Fibroblast of skin of right quadriceps (primary cell): ENCODE results near the gene C10orf88.
A peak's percentile ranks its signal among the peaks of the same experiment; 100 is the strongest.

ENCODE experiments used
- DNase-seq: peaks from one replicate; pipeline ENCODE4 v3.0.0-alpha.2; 2013

Gene C10orf88

GRCh38 chr10:122953902-122954730 lies at the start of gene C10orf88:
C10orf88 (minus strand) TSS chr10:122954227; CDS start chr10:122954178, 49 bp downstream.
- peak; percentile 98 for DNase-seq

DNA sequence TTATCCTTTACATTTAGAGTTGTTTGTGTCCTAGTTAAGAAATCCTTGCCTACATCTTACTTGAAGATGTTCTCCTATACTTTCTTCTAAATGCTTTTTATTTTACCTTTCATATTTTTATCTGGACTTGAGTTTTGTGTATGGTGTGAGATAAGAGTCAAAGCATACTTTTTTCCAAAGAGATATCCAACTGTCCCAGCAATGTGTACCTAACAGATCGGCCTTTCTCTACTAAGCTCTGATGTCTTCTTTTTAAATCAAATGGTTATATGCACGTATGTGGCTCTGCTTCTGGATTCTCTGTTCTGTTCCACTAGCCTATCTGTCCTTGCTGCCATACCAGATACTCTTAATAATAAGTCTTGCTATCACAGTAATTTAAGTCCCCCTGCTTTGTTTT lies 47.3 kb upstream of the C10orf88 start:
- no peak for DNase-seq

DNA sequence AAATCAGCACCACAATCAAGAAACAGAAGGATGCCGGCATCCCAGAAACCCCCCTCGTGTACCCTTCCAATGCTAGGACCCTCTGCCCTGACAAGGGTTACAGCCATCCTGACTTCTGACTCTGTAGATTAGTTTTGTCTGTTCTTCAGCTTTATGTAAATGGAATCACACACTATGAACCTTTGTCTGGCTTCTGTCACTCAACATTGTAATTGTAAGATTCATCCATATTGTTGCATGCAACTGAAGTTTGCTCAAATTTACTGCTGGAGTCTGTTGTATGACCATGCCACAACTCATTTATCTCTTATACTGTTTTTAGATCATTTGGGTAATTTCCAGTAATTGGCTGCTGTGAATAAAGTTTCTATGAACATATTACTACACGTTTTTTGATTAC lies 46.1 kb upstream of the C10orf88 start:
- no peak for DNase-seq

- no peak for DNase-seq
These were observed 45.3 kb upstream of the C10orf88 start for GRCh38 chr10:122999347-122999746.

DNA sequence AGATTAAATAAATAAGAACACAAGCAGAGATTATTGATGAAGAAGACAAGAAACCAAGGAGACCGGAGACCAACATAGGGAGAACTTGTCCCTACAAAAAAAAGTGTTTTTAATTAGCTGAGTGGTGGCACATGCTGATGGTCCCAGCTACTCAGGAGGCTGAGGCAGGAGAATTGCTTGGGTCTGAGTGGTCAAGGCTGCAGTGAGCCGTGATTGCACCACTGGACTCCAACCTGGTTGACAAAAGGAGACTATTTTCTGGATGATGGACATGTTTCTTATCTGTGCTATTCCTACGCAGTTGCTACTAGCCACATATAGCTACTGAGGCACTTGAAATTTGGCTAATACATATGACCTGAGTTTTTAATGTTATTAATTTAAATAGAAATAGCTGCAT lies 44.9 kb upstream of the C10orf88 start:
- DNase-seq: no peak

GRCh38 chr10:122998360-122998917 lies 44.4 kb upstream of the C10orf88 start:
- DNase-seq: no peak

DNA sequence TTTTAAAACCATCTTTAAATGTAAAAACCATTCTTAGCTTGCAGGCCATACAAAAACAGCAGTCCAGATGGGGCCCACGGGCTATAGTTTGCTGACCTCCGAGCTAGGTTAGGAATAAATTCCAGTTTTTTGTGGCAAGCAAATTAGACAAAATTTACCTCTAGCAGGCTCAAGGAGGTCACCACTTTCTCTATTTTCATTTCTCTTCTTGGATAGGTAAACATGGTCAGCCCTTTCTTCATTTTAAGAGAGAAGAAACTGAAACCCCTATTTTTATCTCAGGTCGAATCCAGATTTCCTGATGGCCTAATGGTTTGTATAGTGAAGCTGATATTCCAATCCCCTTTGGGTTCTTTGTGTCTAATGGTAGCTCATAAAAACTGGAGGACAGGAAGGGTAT lies 43.8 kb upstream of the C10orf88 start:
- no peak for DNase-seq

- DNase-seq: no peak
These were observed 41.9 kb upstream of the C10orf88 start for GRCh38 chr10:122995936-122996335.

DNA sequence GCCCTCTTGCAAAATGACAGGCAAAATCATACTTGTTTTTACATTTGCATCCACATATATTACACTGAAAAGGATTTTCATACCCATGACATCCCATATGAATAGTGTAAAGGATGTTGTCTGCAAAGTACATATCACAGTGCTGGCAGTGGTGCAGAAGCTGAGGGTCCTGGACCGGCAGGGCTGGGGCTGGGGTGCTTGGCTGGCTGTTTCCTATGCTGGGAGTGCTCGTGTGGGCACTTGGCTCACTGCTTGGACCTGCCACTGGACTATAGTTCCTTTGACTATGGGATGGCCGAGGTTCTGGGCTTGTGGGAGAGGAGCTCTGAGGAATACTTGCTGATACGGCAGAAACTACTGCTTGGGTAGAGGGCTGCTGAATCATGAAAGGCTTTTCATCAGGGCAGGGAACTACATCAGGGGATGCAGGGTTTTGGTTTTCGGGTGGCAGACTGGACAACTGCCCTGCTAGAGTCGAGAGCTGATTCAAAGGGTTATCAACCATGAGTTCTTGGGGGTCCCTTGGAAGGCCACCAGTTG lies 39.8 kb upstream of the C10orf88 start:
- DNase-seq: no peak

- no peak for DNase-seq
These were observed 38.1 kb upstream of the C10orf88 start for GRCh38 chr10:122992031-122992585.

- DNase-seq: no peak
These were observed 36.3 kb upstream of the C10orf88 start for GRCh38 chr10:122990278-122990677.

- peak; percentile 31 for DNase-seq
These were observed 34.5 kb upstream of the C10orf88 start for GRCh38 chr10:122988501-122988900.

DNA sequence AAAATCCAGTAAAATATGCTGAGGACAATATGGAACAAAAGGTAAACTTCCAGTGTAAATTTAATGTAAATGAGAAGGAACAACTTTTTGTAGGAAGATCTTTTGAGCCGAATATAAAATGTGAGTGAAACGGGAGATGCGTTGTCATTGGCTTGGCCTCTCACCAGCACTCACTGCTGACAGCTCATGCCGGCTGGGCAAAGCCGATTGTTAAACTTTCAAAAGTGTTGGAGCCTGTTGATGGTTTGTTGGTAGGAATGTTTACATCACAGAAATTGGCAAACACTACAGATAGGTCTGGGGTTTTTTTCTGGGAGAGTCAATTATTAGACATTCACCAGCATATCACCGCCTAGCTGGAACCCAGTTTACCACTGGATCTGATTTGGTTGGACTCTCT lies 32.3 kb upstream of the C10orf88 start:
- no peak for DNase-seq

GRCh38 chr10:122984708-122985107 lies 30.7 kb upstream of the C10orf88 start:
- DNase-seq: no peak

DNA sequence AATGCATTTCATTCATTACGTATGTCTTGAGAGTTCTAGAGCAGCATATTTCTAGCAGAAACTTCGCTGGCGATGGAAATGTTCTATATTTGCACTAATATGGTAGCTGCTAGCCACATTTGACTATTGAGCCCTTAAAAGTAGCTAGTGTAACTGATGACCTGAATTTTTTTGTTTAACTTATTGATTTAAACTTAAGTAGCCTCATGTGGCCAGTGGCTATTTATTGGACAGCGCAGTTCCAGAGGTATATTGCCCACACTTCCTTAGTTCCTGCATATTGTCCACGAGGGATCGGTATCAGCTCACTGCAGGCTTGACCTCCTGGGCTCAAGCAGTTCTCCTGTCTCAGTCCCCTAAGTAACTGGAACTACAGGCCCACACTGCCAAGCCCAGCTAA lies 29.9 kb upstream of the C10orf88 start:
- DNase-seq: no peak

- DNase-seq: peak; percentile 38
These were observed 27.0 kb upstream of the C10orf88 start for GRCh38 chr10:122981066-122981464.

DNA sequence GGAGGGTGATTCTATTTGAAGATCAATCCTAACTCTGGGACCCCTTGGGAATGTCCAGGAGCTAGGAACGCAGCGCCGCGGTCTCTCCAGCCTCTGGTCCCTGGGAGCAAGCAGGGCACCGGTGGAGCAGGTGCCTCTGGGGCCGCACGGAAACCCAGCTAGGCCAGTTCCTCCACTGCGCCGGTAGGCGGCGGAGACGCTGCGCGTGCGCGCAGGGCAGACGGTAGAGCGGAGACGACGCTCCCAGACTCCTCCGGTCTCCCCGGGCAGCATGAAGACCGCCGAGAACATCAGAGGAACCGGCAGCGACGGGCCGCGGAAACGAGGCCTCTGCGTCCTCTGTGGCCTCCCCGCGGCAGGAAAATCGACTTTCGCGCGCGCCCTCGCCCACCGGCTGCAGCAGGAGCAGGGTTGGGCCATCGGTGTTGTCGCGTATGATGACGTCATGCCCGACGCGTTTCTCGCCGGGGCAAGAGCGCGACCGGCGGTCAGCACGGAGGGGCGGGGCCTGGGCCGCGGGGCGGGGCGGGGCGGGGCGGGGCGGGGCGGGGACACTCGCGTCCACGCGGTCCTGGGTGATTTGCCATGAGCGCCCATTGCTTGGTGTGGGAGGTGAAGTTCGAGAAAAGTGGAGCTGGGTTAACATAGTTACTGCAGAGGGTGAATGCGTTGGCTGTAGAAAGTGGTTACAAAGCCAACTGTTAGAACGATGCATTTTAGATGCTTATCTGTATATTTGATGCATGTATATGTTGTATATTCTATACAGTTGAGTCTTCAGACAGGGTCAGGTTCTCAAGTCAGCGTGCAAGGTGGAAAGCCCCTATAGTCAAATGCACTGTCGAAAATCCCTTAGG lies 26.4 kb upstream of the C10orf88 start, which contains the start of gene PSTK:
Gene PSTK (plus strand): TSS at position 193 of the 857 bp plus-strand sequence. CDS start 79 bp downstream, at position 272.
- peak; percentile 91 for DNase-seq

GRCh38 chr10:122974543-122975064 lies 20.6 kb upstream of the C10orf88 start:
- no peak for DNase-seq

GRCh38 chr10:122974023-122974422 lies 20.0 kb upstream of the C10orf88 start:
- DNase-seq: no peak

DNA sequence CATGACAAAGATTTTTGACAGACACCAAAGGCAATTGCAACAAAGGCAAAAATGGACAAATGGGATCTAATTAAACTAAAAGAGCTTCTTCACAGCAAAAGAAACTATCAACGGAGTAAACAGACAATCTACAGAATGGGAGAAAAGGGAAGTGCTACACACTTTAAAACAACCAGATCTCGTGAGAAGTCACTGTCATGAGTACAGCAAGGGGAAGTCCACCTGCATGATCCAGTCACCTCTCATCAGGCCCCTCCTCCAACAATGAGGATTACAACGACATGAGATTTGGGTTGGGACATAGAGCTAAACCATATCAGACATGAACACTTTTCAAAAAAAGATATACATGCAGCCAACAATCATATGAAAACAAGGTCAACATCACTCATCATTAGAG lies 14.7 kb upstream of the C10orf88 start:
- DNase-seq: no peak

DNA sequence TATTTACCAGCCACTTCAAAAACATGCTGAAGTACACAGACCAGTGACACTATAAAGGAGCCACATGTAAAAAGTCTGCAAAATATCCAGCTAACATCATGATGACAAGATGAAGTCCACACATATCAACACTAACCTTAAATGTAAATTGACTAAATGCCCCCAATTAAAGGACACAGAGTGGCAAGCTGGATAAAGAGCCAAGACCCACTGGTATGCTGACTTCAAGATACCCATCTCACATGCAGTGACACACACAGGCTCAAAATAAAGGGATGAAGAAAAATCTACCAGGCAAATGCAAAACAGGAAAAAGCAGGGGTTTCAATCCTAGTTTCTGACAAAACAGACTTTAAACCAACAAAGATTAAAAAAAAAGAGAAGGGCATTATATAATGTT lies 12.9 kb upstream of the C10orf88 start:
- no peak for DNase-seq

DNA sequence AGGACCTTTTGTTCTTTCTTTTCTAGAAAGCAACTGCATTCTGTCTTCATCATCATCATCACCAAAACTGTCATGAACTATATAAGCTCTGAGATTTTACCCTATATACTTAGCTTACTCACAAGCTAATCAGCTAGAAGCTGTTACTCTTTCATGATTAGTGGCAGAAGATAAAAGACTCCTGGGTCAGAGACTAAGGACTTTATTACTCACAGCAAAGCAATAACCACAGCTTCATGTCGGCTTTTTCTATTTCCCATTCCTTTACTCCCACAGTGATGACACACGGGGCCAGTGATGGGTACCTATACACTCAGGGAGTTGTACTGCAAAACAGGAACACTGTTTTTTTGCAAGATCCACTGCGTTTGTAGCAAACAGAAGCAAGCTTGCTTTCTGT lies 8.4 kb upstream of the C10orf88 start:
- DNase-seq: no peak

GRCh38 chr10:122957474-122957873 lies 3.4 kb upstream of the C10orf88 start:
- DNase-seq: no peak
